Measurements from ENCODE around the gene C11orf52. TPM values are rescaled to one million over a fixed set of nuclear protein-coding genes. Genes with fewer than 3 reads are reported as not detected.

C11orf52 gene
- total and polyA plus RNA-seq, 2 of the 4 experiments (the other 2 are of a cell fraction), result 0.90 to 1.1 TPM

DNA sequence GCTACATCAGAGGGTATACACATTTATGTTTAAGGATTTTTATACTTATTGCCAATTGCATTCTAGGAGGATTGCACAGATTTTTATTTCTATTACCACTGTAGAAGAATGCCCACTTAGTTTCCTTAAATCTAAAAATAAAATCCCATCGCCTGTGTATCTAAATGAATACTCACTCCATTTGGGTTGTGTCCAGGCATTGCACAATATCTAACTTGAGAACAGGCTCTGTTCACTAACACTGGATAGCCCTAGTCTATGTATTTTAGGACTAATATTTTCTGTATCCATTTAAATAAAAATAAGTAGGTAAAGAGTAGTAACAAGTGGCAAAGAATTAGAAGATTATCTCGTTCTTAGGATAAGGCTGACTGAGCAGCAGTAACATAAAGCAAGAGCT lies 4.1 kb downstream of the C11orf52 start:
- no peak overlapping the region for H2AFZ ChIP-seq (replicated peaks; ENCODE audit: low read length, poor library complexity)
- H4K5ac ChIP-seq (ENCODE audit: low read depth, low read length), result peak overlapping the region; percentile 46; the same call in 1 of the 2 replicates
- peak overlapping the region; percentile 15; the same call in 1 of the 2 replicates for H2AK5ac ChIP-seq (ENCODE audit: low read depth, low read length)
- peak overlapping the region; percentile 96 for H4K91ac ChIP-seq (ENCODE audit: insufficient read depth, low read depth, low read length)
- peaks cover 0 to 8% of the 10 kb centered on the region in 2 experiments; a peak in 2 of 4 replicates for H3K79me1 ChIP-seq (ENCODE audit: low read depth in 1 of 2, low read length in 2 of 2)
- peak overlapping the region; percentile 34; the same call in 1 of the 2 replicates for H3K18ac ChIP-seq (ENCODE audit: low read depth, low read length)
- ATAC-seq (ENCODE audit: low read depth) (no peak; the same call in 1 of the 2 replicates), DNase-seq (peak; percentile 89)
- peak overlapping the region; percentile 52; the same call in 1 of the 2 replicates for H3K27ac ChIP-seq (ENCODE audit: insufficient read depth, low read length)
- no peaks in the 10 kb centered on the region for H3K36me3 ChIP-seq (ENCODE audit: control insufficient read depth, insufficient read depth, low read length)
- H3K4me3 ChIP-seq (ENCODE audit: insufficient read depth, low read depth, low read length), result no peak overlapping the region
- peak overlapping the region; percentile 90 to 94 for H4K8ac ChIP-seq (ENCODE audit: low read depth in 2 of 2, low read length in 2 of 2)
- H3K4me2 ChIP-seq (ENCODE audit: low read depth, low read length), result peak overlapping the region; percentile 75; the same call in 1 of the 2 replicates
- peak overlapping the region; percentile 97 for H3K14ac ChIP-seq (replicated peaks; ENCODE audit: low read depth, low read length)
- no peak for TF ChIP-seq SMC3 (IDR thresholded peaks at IDR 0.05; ENCODE audit: low read depth, low read length)
- TF ChIP-seq CHD1 (IDR thresholded peaks at IDR 0.05; ENCODE audit: low read depth, low read length), result no peak
- TF ChIP-seq RFX5 (IDR thresholded peaks at IDR 0.05; ENCODE audit: low read depth, low read length), result no peak
- no peak for TF ChIP-seq RAD21 (IDR thresholded peaks at IDR 0.05; ENCODE audit: low read length)
- peak; percentile 100 for TF ChIP-seq CEBPB (IDR thresholded peaks at IDR 0.05; ENCODE audit: low read depth, low read length)
- TF ChIP-seq MXI1 (IDR thresholded peaks at IDR 0.05; ENCODE audit: borderline replicate concordance, low read depth, low read length), result no peak
- TF ChIP-seq NFE2L2 (IDR thresholded peaks at IDR 0.05; ENCODE audit: low read depth, low read length), result peak; percentile 42; the same call in 1 of the 2 replicates
- TF ChIP-seq BHLHE40 (IDR thresholded peaks at IDR 0.05; ENCODE audit: low read depth, low read length), result no peak
- no peak for TF ChIP-seq POLR2A (IDR thresholded peaks at IDR 0.05; ENCODE audit: low read depth, low read length)
- WGBS, 2 experiments (ENCODE audit: extremely low coverage in 2 of 2, insufficient read length in 1 of 2), result 0% methylated on average over 1 of the region's 2 CpGs; no CpG with 5 or more reads in 1 of the 2 experiments
- H2BK15ac ChIP-seq (ENCODE audit: low read depth, low read length), result peak overlapping the region; percentile 91
- no peaks in the 10 kb centered on the region for H4K20me1 ChIP-seq (ENCODE audit: insufficient read depth, low read length)
- no peak overlapping the region for H2AK9ac ChIP-seq (replicated peaks; ENCODE audit: low read depth, low read length, poor library complexity)
- H3K27me3 ChIP-seq (ENCODE audit: control insufficient read depth, insufficient read depth, low read length), result no peaks in the 10 kb centered on the region
- H3K4me1 ChIP-seq (ENCODE audit: control insufficient read depth, insufficient read depth, low read length), result peaks cover 17% of the 10 kb centered on the region
- no peaks in the 10 kb centered on the region for H3K9me3 ChIP-seq (ENCODE audit: control insufficient read depth, insufficient read depth, low read length)
- peak overlapping the region; percentile 98; the same call in 1 of the 2 replicates for H3K4ac ChIP-seq (ENCODE audit: low read depth, low read length)
- dilution Hi-C loops (cut with HindIII; ENCODE audit: low sequenced_read_pairs, unreplicated experiment) (no loop called here), intact Hi-C loops (cut with micrococcal nuclease) (no loop called here), in situ Hi-C loops (cut with MboI; ENCODE audit: low sequenced_read_pairs) (loop anchor here (5.0 kb wide), 1 partner anchor 41 kb away; no protein-coding TSS in a partner anchor)
- peak overlapping the region; percentile 83; the same call in 1 of the 2 replicates for H3K23ac ChIP-seq (ENCODE audit: low read depth, low read length)
- CTCF ChIA-PET, result no interaction called here
- H2BK5ac ChIP-seq (ENCODE audit: low read depth, low read length, poor library complexity, severe bottlenecking), result peak overlapping the region; percentile 90
- peak overlapping the region; percentile 88 for H3K56ac ChIP-seq (ENCODE audit: extremely low read depth, insufficient read depth, low read length)
- no TSS peak for BruUV-seq (replicated peaks)
- H3K9me1 ChIP-seq (ENCODE audit: insufficient read depth, low read length), result peaks cover 21% of the 10 kb centered on the region
- peak overlapping the region; percentile 85 for H2BK120ac ChIP-seq (ENCODE audit: low read depth, low read length)
- peak overlapping the region; percentile 57; the same call in 1 of the 2 replicates for H3K9ac ChIP-seq (ENCODE audit: low read depth, low read length)
- POLR2A ChIA-PET (ENCODE audit: unreplicated experiment), result no interaction called here
- H2BK20ac ChIP-seq (ENCODE audit: low read depth, low read length), result peak overlapping the region; percentile 97
